Neural progenitor cell (in vitro differentiated cells): ENCODE results near the gene PLAC8. TPM values are rescaled to one million over a fixed set of nuclear protein-coding genes. Genes with fewer than 3 reads are reported as not detected.
"Not testable (repeated sequence)": the region's sequence is repeated elsewhere in the genome, so short reads cannot be mapped to it uniquely, and the experiment has no call there.

Experiments used
- DNase-seq: peaks from one replicate; pipeline ENCODE4 v3.0.0-alpha.2; 2016; ENCODE audit warnings: low spot score
- H2AFZ ChIP-seq: fragments of 200-600 bp; sonication (generic); replicated peaks from 2 replicates; pipeline ENCODE4 v1.6.1; 2016; ENCODE audit warnings: antibody characterized with exemption
- H3F3A ChIP-seq: fragments of 200-600 bp; sonication (generic); 2 replicates; pipeline ENCODE4 v1.6.1; 2016; ENCODE audit warnings: antibody characterized with exemption, low read depth
- H3K27ac ChIP-seq: fragments of 200-600 bp; sonication (generic); 2 replicates; pipeline ENCODE4 v1.5.1; 2016; ENCODE audit warnings: mild to moderate bottlenecking
- H3K27me3 ChIP-seq: fragments of 200-600 bp; sonication (generic); 2 replicates; pipeline ENCODE4 v1.6.1; 2016; ENCODE audit warnings: mild to moderate bottlenecking, moderate library complexity
- H3K36me3 ChIP-seq: fragments of 200-600 bp; sonication (generic); 2 replicates; pipeline ENCODE4 v1.5.1; 2016
- H3K4me1 ChIP-seq: fragments of 200-600 bp; sonication (generic); 2 replicates; pipeline ENCODE4 v1.6.1; 2016; ENCODE audit warnings: mixed run types
- H3K4me2 ChIP-seq: fragments of 200-600 bp; sonication (generic); 2 replicates; pipeline ENCODE4 v1.6.1; 2016
- H3K4me3 ChIP-seq: fragments of 200-600 bp; sonication (generic); 2 replicates; pipeline ENCODE4 v1.5.1; 2016
- H3K79me2 ChIP-seq: fragments of 200-600 bp; sonication (generic); 2 replicates; pipeline ENCODE4 v1.6.1; 2016; ENCODE audit warnings: low read depth
- H3K9ac ChIP-seq: fragments of 200-600 bp; sonication (generic); 2 replicates; pipeline ENCODE4 v1.6.1; 2016
- H3K9me3 ChIP-seq: fragments of 200-600 bp; sonication (generic); 2 replicates; pipeline ENCODE4 v1.5.1; 2016; ENCODE audit warnings: low read depth
- H4K20me1 ChIP-seq: fragments of 200-600 bp; sonication (generic); 2 replicates; pipeline ENCODE4 v1.6.1; 2016; ENCODE audit warnings: low read depth
- H3K27ac Mint-ChIP-seq: 3 replicates; pipeline ENCODE4 v1.8.0; 2021; ENCODE audit warnings: mixed read lengths
- H3K27me3 Mint-ChIP-seq: 2 replicates; pipeline ENCODE4 v1.8.0; 2022; ENCODE audit warnings: low read depth, mild to moderate bottlenecking, inconsistent platforms, moderate library complexity, mixed read lengths; ENCODE audit not compliant: insufficient read depth
- H3K36me3 Mint-ChIP-seq: 3 replicates; pipeline ENCODE4 v1.8.0; 2021; ENCODE audit warnings: mixed read lengths
- H3K4me1 Mint-ChIP-seq: 3 replicates; pipeline ENCODE4 v1.8.0; 2021; ENCODE audit warnings: mixed read lengths
- H3K4me3 Mint-ChIP-seq: 3 replicates; pipeline ENCODE4 v1.8.0; 2021; ENCODE audit warnings: mild to moderate bottlenecking, moderate library complexity, mixed read lengths
- H3K9me3 Mint-ChIP-seq: 3 replicates; pipeline ENCODE4 v1.8.0; 2020; ENCODE audit warnings: mixed read lengths
- EZH2 ChIP-seq: fragments of 200-600 bp; sonication (generic); IDR thresholded peaks from 2 replicates; pipeline ENCODE4 v1.6.1; 2017; ENCODE audit warnings: antibody characterized with exemption, mild to moderate bottlenecking, moderate library complexity
- EZH2phosphoT487 ChIP-seq: fragments of 200-600 bp; sonication (generic); IDR thresholded peaks from 2 replicates; pipeline ENCODE4 v1.6.1; 2017; ENCODE audit warnings: antibody characterized with exemption
- total RNA-seq: library from RNA; depleted of rRNA; stranded (reverse); fragments of >200 nt; gene quantifications from 2 replicates; pipeline ENCODE4 v1.2.3, GENCODE V29; 2015; ENCODE audit warnings: low replicate concordance
- TF ChIP-seq, protein P1 (sequence below): fragments of 200-600 bp; sonication (generic); IDR thresholded peaks from 2 replicates; pipeline ENCODE4 v1.5.1; 2017; ENCODE audit warnings: antibody characterized with exemption, mild to moderate bottlenecking

The PLAC8 gene
- total RNA-seq, 1 donor from 2014 or later, result 0.15 TPM

DNA sequence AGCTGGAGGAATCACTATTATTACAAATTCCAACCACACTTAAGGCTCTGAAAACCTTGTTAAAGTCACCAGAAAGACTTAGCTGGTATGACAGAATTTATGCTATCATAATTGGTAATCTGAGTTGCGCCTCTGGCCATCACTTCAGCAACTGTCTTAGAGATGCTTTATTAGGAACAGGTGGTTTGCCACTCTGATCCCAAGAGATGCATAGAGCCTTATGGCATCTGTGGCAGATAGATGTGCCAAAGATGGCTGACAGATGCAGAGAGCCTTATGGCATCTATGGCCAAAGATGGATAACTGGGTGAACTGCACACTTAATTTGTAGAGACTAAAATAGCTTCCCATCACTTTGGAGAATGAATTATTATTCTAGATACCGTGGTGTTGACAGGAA is 32.3 kb upstream of the PLAC8 start:
- H3K4me1 Mint-ChIP-seq, result no peaks in the 10 kb centered on the region
- Histone ChIP-seq H4K20me1 (no peaks in the 10 kb centered on the region), H3F3A (no peaks in the 10 kb centered on the region), H3K4me3 (no peak overlapping the region), H3K9ac (no peak overlapping the region), H3K79me2 (no peaks in the 10 kb centered on the region), H2AFZ (no peak overlapping the region), H3K4me1 (no peaks in the 10 kb centered on the region), H3K4me2 (no peak overlapping the region), H3K9me3 (no peaks in the 10 kb centered on the region), H3K27me3 (no peaks in the 10 kb centered on the region), H3K27ac (no peak overlapping the region), H3K36me3 (no peaks in the 10 kb centered on the region)
- no peaks in the 10 kb centered on the region for H3K36me3 Mint-ChIP-seq
- H3K27ac Mint-ChIP-seq, result no peak overlapping the region
- TF ChIP-seq, protein P1, sequence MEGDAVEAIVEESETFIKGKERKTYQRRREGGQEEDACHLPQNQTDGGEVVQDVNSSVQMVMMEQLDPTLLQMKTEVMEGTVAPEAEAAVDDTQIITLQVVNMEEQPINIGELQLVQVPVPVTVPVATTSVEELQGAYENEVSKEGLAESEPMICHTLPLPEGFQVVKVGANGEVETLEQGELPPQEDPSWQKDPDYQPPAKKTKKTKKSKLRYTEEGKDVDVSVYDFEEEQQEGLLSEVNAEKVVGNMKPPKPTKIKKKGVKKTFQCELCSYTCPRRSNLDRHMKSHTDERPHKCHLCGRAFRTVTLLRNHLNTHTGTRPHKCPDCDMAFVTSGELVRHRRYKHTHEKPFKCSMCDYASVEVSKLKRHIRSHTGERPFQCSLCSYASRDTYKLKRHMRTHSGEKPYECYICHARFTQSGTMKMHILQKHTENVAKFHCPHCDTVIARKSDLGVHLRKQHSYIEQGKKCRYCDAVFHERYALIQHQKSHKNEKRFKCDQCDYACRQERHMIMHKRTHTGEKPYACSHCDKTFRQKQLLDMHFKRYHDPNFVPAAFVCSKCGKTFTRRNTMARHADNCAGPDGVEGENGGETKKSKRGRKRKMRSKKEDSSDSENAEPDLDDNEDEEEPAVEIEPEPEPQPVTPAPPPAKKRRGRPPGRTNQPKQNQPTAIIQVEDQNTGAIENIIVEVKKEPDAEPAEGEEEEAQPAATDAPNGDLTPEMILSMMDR, result no peak
- no peak for TF ChIP-seq EZH2phosphoT487
- no peak for TF ChIP-seq EZH2
- no peaks in the 10 kb centered on the region for H3K9me3 Mint-ChIP-seq
- H3K27me3 Mint-ChIP-seq, result no peaks in the 10 kb centered on the region
- DNase-seq, result no peak
- H3K4me3 Mint-ChIP-seq, result no peak overlapping the region

DNA sequence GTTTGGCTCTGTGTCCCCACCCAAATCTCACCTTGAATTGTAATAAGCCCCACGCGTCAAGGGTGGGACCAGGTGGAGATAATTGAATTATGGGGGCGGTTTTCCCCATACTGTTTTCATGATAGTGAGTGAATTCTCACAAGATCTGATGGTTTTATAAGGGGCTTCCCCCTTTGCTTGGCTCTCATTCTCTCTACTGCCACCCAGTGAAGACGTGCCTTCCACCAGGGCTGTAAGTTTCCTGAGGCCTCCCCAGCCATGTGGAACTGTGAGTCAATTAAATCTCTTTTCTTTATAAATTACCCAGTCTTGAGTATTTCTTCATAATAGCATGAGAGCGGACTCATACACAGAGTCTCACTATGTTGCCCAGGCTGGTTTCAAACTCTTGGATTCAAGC is 31.2 kb upstream of the PLAC8 start:
- H4K20me1 ChIP-seq, H3K4me1 ChIP-seq, H3K27me3 Mint-ChIP-seq, H3K4me2 ChIP-seq, H3K4me3 Mint-ChIP-seq, H3F3A ChIP-seq, H3K27ac Mint-ChIP-seq, H3K36me3 Mint-ChIP-seq, H3K27ac ChIP-seq, H3K9ac ChIP-seq, H3K27me3 ChIP-seq, H3K36me3 ChIP-seq, H3K4me3 ChIP-seq, H3K9me3 Mint-ChIP-seq, H3K79me2 ChIP-seq, H3K9me3 ChIP-seq, DNase-seq, H3K4me1 Mint-ChIP-seq, H2AFZ ChIP-seq: not testable (repeated sequence)

DNA sequence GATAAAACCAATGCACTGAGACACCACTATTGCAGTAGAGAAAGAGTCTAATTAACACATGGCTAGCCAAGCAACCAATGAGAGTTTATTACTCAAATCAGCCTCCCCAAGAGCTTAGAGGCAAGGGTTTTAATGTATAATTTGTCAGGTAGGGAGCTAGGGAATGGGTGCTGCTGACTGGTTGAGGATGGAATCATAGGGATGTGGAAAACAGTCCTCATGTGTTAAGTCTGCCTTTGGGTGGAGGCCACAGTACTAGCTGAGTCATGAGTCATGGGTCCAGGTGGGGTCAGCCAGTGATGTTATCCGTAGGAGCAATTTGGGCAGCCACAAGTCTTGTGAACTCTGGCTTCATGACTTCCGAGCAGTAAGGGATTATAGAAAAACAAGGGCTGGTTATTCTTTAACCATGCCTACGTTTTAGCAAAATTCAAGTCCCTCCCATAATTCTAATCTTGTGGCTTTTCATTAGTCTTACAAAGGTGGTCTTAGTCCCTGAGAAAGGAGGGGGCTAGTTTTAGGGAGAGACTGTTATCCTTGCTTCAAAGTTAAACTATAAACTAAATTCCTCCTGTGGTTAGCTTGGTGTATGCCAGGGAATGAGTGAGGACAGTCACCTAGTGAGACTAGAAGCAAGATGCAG is 25.1 kb upstream of the PLAC8 start:
- peaks cover 3% of the 10 kb centered on the region for H3K27me3 Mint-ChIP-seq
- Histone ChIP-seq H3K9me3 (no peaks in the 10 kb centered on the region), H3K9ac (no peak overlapping the region), H3K4me2 (no peak overlapping the region), H3K4me3 (no peak overlapping the region), H3K27me3 (no peaks in the 10 kb centered on the region), H2AFZ (no peak overlapping the region), H4K20me1 (no peaks in the 10 kb centered on the region), H3K27ac (no peak overlapping the region), H3K79me2 (no peaks in the 10 kb centered on the region), H3K36me3 (no peaks in the 10 kb centered on the region), H3K4me1 (no peaks in the 10 kb centered on the region), H3F3A (no peaks in the 10 kb centered on the region)
- H3K9me3 Mint-ChIP-seq, result peaks cover 10% of the 10 kb centered on the region
- TF ChIP-seq EZH2phosphoT487 (no peak), EZH2 (no peak)
- TF ChIP-seq, protein P1, result no peak
- peaks cover 2% of the 10 kb centered on the region for H3K36me3 Mint-ChIP-seq
- no peak for DNase-seq
- no peaks in the 10 kb centered on the region for H3K4me1 Mint-ChIP-seq
- no peak overlapping the region for H3K27ac Mint-ChIP-seq
- no peak overlapping the region for H3K4me3 Mint-ChIP-seq

DNA sequence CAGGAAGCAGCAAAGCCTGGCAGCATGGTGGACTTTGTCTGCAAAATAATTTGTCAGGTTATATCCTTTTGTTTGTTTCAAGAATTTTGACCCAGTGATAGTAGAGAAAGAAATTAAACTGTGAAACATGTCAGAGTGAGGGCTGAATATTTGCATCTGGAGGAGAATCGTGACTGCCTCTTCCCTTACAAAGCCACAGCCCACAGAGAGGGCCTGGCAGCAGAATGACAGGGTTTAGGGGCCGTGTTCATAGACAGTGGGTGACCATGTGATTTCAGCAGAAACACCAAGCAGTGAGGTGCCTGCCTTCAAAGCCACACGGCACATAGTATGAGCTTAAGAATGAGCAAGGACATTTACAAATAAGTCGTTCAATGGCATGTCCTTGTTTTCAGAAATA is 24.4 kb upstream of the PLAC8 start:
- H3K36me3 ChIP-seq, result no peaks in the 10 kb centered on the region
- peaks cover 10% of the 10 kb centered on the region for H3K9me3 Mint-ChIP-seq
- no peak overlapping the region for H2AFZ ChIP-seq
- no peaks in the 10 kb centered on the region for H3K4me1 Mint-ChIP-seq
- H3K9ac ChIP-seq, result no peak overlapping the region
- H3K79me2 ChIP-seq, result no peaks in the 10 kb centered on the region
- H3K27ac ChIP-seq, result no peak overlapping the region
- no peak overlapping the region for H3K4me3 ChIP-seq
- no peak overlapping the region for H3K27ac Mint-ChIP-seq
- H3K4me1 ChIP-seq, result no peaks in the 10 kb centered on the region
- H3K9me3 ChIP-seq, result no peaks in the 10 kb centered on the region
- no peak for DNase-seq
- peaks cover 3% of the 10 kb centered on the region for H3K27me3 Mint-ChIP-seq
- peaks cover 2% of the 10 kb centered on the region for H3K36me3 Mint-ChIP-seq
- H3K4me3 Mint-ChIP-seq, result no peak overlapping the region
- H3K4me2 ChIP-seq, result no peak overlapping the region
- no peaks in the 10 kb centered on the region for H4K20me1 ChIP-seq
- TF ChIP-seq, protein P1, result no peak
- no peak for TF ChIP-seq EZH2
- no peak for TF ChIP-seq EZH2phosphoT487
- no peaks in the 10 kb centered on the region for H3F3A ChIP-seq
- no peaks in the 10 kb centered on the region for H3K27me3 ChIP-seq
